D721Med (cell line): ENCODE measurements around the gene CNIH3.

Experiments
- DNase-seq: peaks from one replicate; pipeline ENCODE4 v3.0.0; 2011; ENCODE audit warnings: low spot score; ENCODE audit not compliant: insufficient read length
- FAIRE-seq: peaks from 2 replicates; lab custom pipeline; 2011; peaks lifted over from hg19 to GRCh38; lab: Jason Lieb, UNC
- TF ChIP-seq, protein P1 (sequence below): IDR thresholded peaks from 2 replicates; pipeline ENCODE4 v1.5.1; 2012; ENCODE audit warnings: mild to moderate bottlenecking, control low read depth; ENCODE audit not compliant: insufficient read depth; ENCODE audit errors: missing control alignments

Gene CNIH3

DNA sequence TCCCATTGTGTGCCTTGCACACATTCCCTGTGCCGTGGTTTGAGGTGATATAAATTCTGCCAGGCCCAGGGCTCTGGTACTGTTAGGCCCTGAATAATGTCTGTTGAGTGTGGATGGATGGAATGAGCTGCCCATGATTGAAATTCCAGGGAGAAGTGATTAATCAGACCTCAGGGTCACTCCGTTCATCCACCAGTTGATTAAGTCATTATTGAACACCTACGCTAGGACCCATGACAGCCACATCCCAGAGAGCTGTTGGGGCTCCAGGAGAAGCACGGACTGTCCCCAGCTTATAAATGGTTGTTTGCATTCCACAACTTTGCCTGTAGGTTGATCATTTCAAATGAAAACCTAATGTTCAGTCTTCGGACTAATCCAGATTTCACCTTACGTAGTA lies 98.4 kb downstream of the CNIH3 start:
- FAIRE-seq: no peak
- no peak for DNase-seq
- TF ChIP-seq, protein P1, sequence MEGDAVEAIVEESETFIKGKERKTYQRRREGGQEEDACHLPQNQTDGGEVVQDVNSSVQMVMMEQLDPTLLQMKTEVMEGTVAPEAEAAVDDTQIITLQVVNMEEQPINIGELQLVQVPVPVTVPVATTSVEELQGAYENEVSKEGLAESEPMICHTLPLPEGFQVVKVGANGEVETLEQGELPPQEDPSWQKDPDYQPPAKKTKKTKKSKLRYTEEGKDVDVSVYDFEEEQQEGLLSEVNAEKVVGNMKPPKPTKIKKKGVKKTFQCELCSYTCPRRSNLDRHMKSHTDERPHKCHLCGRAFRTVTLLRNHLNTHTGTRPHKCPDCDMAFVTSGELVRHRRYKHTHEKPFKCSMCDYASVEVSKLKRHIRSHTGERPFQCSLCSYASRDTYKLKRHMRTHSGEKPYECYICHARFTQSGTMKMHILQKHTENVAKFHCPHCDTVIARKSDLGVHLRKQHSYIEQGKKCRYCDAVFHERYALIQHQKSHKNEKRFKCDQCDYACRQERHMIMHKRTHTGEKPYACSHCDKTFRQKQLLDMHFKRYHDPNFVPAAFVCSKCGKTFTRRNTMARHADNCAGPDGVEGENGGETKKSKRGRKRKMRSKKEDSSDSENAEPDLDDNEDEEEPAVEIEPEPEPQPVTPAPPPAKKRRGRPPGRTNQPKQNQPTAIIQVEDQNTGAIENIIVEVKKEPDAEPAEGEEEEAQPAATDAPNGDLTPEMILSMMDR: no peak

- DNase-seq (no peak), FAIRE-seq (no peak)
- TF ChIP-seq, protein P1: no peak
These were observed 102.4 kb downstream of the CNIH3 start for GRCh38 chr1:224718470-224719053.

- TF ChIP-seq, protein P1: no peak
- FAIRE-seq (no peak), DNase-seq (no peak)
These were observed 103.6 kb downstream of the CNIH3 start for GRCh38 chr1:224719716-224720115.

DNA sequence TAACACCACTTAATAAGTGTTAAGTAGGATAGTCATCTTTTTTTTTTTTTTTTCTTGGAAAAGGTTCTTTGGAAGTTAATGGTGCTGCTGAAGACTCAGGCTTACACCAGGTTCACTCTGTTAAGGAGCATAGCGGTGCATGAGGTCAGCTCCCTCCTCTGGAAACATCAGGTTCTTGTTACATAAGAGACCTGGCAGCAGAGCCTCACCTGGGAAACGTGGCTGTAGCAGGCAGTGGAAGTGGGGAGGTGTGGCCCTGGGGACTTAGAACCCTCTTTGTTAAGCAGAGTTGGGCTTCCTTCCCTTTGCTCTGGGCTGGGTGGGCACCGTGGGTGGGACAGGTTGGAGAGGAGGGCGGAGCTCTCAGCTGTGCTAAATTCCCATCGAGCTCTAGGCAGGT lies 104.1 kb downstream of the CNIH3 start:
- TF ChIP-seq, protein P1: no peak
- DNase-seq (no peak), FAIRE-seq (no peak)

DNA sequence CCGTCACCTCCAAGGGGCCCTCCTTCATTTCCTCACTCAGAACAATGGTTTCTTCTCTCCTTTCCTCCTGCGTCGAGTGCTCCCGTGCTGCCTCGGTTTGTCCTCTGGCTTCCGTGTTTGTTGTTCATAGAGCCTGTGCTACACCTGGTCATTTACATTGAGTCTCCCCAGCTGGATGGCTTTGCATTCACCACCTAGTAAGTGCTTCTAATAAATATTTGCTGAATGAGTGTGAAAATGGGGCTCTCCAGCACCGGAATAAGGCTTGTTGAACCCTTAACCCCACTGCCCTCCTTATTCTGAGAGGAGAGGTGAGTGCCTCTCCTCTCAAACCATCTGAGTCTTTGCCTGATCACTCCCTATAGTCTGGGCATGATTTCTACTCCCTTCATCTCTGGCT lies 104.9 kb downstream of the CNIH3 start:
- TF ChIP-seq, protein P1: no peak
- FAIRE-seq: no peak
- no peak for DNase-seq

DNA sequence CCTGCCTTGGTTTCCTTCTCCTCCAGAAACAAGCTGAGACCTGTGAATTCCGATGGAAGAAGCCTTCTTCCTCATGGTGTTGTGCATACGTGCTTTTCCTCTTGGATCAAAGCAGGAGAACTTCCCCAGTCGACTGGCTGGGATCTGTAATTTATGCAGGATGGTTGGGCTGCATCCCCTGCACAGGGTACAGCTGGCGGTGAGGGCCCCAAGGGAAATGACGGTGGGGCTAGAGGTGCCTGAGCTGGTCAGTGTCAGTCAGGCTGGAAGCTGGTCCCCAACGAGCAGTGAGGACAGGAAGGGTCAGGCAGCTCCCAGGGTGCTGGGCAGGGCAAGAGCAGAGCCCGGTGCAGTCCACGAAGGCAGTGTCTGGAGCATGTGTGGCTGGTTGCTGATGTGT lies 106.7 kb downstream of the CNIH3 start:
- TF ChIP-seq, protein P1: no peak
- DNase-seq (no peak), FAIRE-seq (no peak)

DNA sequence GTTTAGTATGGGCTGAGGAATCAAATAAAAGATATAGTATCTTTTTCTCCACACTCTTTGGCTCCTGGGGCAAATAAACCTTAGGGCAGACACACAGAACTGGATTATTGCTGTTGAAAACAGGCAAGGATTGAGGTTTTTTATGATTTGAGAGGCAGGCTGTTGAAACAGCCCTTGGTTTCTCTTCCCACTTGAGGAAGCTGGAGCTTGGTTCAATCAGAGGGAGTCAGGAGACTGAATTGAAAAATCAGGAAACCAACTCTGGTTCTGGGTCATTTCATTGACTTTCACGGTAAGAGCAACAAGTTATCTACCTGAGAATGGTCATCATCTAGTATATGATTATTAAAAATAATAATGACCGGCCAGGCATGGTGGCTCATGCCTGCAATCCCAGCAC lies 108.4 kb downstream of the CNIH3 start:
- FAIRE-seq: no peak
- DNase-seq: no peak

More for the DNA sequence above, 108.4 kb downstream of the CNIH3 start:
- TF ChIP-seq, protein P1: no peak
